Thymus (tissue), 2 donors: ENCODE measurements around the gene SOX10. TPM values are rescaled to one million over a fixed set of nuclear protein-coding genes. Genes with fewer than 3 reads are reported as not detected.

ENCODE experiments used
- polyA plus RNA-seq: library from polyadenylated mRNA; stranded (reverse); fragments of 200-250 nt; gene quantifications from one replicate; pipeline ENCODE4 v1.2.3, GENCODE V29; 2013
- total RNA-seq: library from RNA; stranded (reverse); fragments of 120-200 nt; gene quantifications from one replicate; pipeline ENCODE4 v1.2.4, GENCODE V29; 2013
- donor health status: healthy.

The SOX10 gene
- total and polyA plus RNA-seq, 2 donors, result under 0.01 to 0.43 TPM

Other genes with a start within 250 kb of the SOX10 start
- gene GCAT, start 176.6 kb downstream of the SOX10 start, total RNA-seq, result 4.8 TPM
- 7.8 TPM for gene GCAT, start 176.6 kb downstream of the SOX10 start, polyA plus RNA-seq
- gene GALR3, start 161.2 kb downstream of the SOX10 start, total RNA-seq, result not detected
- gene GALR3, start 161.2 kb downstream of the SOX10 start, polyA plus RNA-seq, result not detected
- gene ANKRD54, start 140.2 kb downstream of the SOX10 start, total RNA-seq, result 13.5 TPM
- 25.5 TPM for gene ANKRD54, start 140.2 kb downstream of the SOX10 start, polyA plus RNA-seq
- gene EIF3L, start 135.1 kb downstream of the SOX10 start, total RNA-seq, result 698 TPM
- 302 TPM for gene EIF3L, start 135.1 kb downstream of the SOX10 start, polyA plus RNA-seq
- gene MICALL1, start 78.3 kb downstream of the SOX10 start, total RNA-seq, result 5.5 TPM
- gene MICALL1, start 78.3 kb downstream of the SOX10 start, polyA plus RNA-seq, result 13.7 TPM
- 0.09 TPM for gene C22orf23, start 31.0 kb downstream of the SOX10 start, total RNA-seq
- gene C22orf23, start 31.0 kb downstream of the SOX10 start, polyA plus RNA-seq, result 0.34 TPM
- gene POLR2F, start 30.9 kb downstream of the SOX10 start, total RNA-seq, result 88.0 TPM
- gene POLR2F, start 30.9 kb downstream of the SOX10 start, polyA plus RNA-seq, result 82.4 TPM
- gene PICK1, start 72.8 kb upstream of the SOX10 start, total RNA-seq, result 11.2 TPM
- 24.1 TPM for gene PICK1, start 72.8 kb upstream of the SOX10 start, polyA plus RNA-seq
- 1.3 TPM for gene SLC16A8, start 99.6 kb upstream of the SOX10 start, total RNA-seq
- 1.1 TPM for gene SLC16A8, start 99.6 kb upstream of the SOX10 start, polyA plus RNA-seq
- gene BAIAP2L2, start 126.1 kb upstream of the SOX10 start, total RNA-seq, result 0.33 TPM
- 3.5 TPM for gene BAIAP2L2, start 126.1 kb upstream of the SOX10 start, polyA plus RNA-seq
- gene PLA2G6, start 197.3 kb upstream of the SOX10 start, total RNA-seq, result 25.6 TPM
- gene PLA2G6, start 197.3 kb upstream of the SOX10 start, polyA plus RNA-seq, result 103 TPM
- gene MAFF, start 217.4 kb upstream of the SOX10 start, total RNA-seq, result 3.4 TPM
- gene MAFF, start 217.4 kb upstream of the SOX10 start, polyA plus RNA-seq, result 13.0 TPM